Memory B cell (primary cell): ENCODE results near the gene PCSK6.

ENCODE experiments used
- ATAC-seq: fragments of 150-1000 bp; cut with Tn5 transposase; 2 replicates; pipeline ENCODE4 v1.10.0; 2021; ENCODE audit warnings: low read depth, mild to moderate bottlenecking, moderate library complexity
- DNase-seq, 2 donors: peaks; one replicate each; pipeline ENCODE4 v3.0.0; 2022; ENCODE audit warnings: low spot score in 2 of 2
- H3K27ac Mint-ChIP-seq: one replicate; pipeline ENCODE4 v1.8.0; 2022; ENCODE audit warnings: mild to moderate bottlenecking, moderate library complexity, mixed read lengths
- H3K27me3 Mint-ChIP-seq: one replicate; pipeline ENCODE4 v1.8.0; 2022; ENCODE audit warnings: mixed read lengths
- H3K36me3 Mint-ChIP-seq: one replicate; pipeline ENCODE4 v1.8.0; 2022; ENCODE audit warnings: mild to moderate bottlenecking, mixed read lengths
- H3K4me1 Mint-ChIP-seq: one replicate; pipeline ENCODE4 v1.8.0; 2022; ENCODE audit warnings: mixed read lengths
- H3K4me3 Mint-ChIP-seq: one replicate; pipeline ENCODE4 v1.8.0; 2022; ENCODE audit warnings: mild to moderate bottlenecking, moderate library complexity, mixed read lengths
- H3K9me3 Mint-ChIP-seq: one replicate; pipeline ENCODE4 v1.8.0; 2022; ENCODE audit warnings: mixed read lengths

Gene PCSK6

GRCh38 chr15:101255051-101255395 is 234.5 kb downstream of the PCSK6 start:
- Mint-ChIP-seq H3K27ac (no peak overlapping the region), H3K27me3 (peaks cover 2% of the 10 kb centered on the region), H3K4me3 (no peak overlapping the region), H3K4me1 (peaks cover 12% of the 10 kb centered on the region), H3K36me3 (no peaks in the 10 kb centered on the region), H3K9me3 (no peaks in the 10 kb centered on the region)
- ATAC-seq (no peak), DNase-seq (no peak)

GRCh38 chr15:101254157-101255050 is 235.1 kb downstream of the PCSK6 start:
- no peaks in the 10 kb centered on the region for H3K36me3 Mint-ChIP-seq
- H3K4me1 Mint-ChIP-seq, result peaks cover 13% of the 10 kb centered on the region
- H3K27me3 Mint-ChIP-seq, result no peaks in the 10 kb centered on the region
- no peak overlapping the region for H3K4me3 Mint-ChIP-seq
- no peak for ATAC-seq
- DNase-seq, result no peak
- no peak overlapping the region for H3K27ac Mint-ChIP-seq
- H3K9me3 Mint-ChIP-seq, result no peaks in the 10 kb centered on the region
